HG03060 (cell line): ENCODE measurements around the gene ABCD4.

ENCODE experiments used
- ATAC-seq: cut with Tn5 transposase; IDR thresholded peaks from one replicate; pipeline ENCODE4 v1.9.1; 2021; ENCODE audit warnings: low read depth, moderate number of reproducible peaks; ENCODE audit not compliant: unreplicated experiment

Gene ABCD4

DNA sequence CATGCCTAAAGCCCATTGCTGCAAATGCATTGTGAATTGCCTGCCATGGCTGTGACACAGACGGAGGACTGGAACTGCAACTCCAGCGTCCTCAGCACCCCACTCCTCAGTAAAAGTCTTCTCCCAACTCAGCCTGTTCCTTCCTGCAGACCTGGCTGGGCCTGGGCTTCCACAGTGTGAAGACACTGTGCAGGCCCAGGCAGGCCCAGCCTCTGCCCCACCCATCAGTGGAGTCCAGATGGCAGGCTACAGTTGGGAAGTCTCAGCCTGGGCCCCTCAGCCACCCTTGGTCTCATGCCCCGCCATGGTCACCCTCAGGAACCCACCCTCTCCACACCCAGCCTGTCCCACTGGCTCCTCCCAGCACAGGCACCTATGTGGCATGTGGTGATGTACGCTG lies 41.4 kb downstream of the ABCD4 start:
- ATAC-seq, result no peak

DNA sequence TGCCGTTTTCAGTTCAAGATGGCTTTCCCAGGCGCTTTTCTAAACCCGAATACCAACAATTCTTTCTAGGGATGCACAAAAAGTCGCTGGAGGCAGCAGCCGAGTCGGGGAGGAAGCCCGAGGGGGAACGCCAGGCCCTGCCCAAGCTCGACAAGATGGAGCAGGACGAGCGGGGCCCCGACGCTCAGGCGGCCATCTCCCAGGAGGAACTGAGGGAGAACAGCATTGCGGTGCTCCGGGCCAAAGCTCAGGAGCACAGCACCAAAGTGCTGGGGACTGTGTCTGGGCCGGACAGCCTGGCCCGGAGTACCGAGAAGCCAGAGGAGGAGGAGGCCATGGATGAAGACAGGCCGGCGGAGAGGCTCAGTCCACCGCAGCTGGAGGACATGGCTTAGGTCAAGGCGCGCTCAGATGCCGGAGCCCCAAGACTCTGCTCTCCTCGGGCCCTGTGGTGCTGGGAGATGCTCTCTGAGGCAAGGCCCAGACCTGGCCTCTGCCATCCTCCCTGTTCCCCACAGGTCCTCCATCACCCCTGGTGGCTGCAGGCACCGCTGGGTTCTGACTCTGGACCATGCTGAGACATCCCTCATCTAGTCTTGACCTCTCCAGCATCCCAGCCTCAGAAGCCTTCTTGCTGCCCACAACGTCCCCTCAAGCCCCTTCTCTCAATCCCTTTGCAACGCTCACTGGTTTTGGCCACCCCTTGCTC lies 42.1 kb downstream of the ABCD4 start:
- ATAC-seq, result no peak

DNA sequence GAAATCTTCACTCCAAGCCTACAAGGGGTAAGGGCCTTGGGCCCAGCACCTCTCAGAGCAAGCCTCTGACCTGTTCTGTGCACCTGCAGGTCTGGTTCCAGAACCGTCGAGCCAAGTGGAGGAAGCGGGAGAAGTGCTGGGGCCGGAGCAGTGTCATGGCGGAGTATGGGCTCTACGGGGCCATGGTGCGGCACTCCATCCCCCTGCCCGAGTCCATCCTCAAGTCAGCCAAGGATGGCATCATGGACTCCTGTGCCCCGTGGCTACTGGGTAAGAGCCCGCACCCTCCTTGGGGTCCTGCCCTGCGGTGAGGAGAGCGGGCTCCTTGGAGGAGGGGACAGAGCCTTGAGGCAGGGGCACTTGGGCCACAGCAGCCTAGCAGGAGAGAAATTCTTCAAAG lies 43.2 kb downstream of the ABCD4 start:
- ATAC-seq, result no peak

DNA sequence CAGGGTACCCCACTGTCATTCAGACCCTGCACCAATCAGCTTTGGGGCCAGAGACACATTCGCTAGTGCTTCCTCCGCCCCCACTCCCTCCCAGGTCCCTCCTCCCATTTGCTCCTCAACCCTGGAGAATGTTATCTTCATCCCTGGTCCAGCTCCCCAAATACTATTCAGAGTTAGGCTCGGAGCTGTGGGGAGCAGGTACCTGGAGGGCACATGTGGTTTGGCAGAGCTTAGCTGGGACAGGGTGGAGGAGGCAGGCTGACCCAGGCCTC lies 44.0 kb downstream of the ABCD4 start:
- ATAC-seq, result no peak

DNA sequence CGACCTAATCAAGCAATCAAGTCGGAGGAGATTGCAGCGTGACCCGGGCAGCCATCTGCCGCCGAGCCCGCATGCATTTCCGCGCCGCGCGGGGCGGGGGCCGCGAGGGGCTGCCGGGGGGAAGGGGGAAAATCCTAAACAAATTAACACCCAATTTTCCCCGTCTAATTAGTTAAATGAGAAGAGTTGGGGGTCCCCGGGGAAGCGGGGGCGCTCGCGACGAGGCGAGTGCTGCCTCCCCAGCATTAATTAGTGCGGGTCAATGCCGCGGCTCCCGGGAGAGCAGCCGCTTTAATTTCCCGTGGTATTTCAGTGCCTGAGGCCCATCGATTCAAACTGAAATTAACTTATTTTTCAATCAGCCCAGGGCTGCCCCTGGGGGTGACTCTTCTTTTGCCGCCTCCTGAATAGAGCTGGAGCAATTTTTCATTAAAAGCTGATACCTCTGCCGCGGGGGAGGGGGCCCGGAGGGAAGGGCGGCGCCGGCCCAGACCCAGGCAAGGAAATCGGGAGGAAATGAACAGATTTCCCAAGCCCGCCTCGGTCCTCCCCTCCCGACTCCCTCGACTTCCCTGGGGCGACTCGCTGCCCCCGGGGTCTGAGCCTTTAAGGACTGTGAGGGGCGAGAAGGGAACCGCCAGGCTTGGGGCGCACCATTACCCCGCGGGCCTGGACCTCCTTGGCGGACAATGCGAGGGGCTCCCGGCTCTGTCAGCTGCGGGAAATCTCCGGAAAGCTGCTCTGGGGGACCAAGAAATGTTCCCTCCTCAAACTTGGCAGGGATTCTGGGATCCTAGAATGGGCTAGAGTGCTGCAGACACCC lies 44.6 kb downstream of the ABCD4 start:
- no peak for ATAC-seq

DNA sequence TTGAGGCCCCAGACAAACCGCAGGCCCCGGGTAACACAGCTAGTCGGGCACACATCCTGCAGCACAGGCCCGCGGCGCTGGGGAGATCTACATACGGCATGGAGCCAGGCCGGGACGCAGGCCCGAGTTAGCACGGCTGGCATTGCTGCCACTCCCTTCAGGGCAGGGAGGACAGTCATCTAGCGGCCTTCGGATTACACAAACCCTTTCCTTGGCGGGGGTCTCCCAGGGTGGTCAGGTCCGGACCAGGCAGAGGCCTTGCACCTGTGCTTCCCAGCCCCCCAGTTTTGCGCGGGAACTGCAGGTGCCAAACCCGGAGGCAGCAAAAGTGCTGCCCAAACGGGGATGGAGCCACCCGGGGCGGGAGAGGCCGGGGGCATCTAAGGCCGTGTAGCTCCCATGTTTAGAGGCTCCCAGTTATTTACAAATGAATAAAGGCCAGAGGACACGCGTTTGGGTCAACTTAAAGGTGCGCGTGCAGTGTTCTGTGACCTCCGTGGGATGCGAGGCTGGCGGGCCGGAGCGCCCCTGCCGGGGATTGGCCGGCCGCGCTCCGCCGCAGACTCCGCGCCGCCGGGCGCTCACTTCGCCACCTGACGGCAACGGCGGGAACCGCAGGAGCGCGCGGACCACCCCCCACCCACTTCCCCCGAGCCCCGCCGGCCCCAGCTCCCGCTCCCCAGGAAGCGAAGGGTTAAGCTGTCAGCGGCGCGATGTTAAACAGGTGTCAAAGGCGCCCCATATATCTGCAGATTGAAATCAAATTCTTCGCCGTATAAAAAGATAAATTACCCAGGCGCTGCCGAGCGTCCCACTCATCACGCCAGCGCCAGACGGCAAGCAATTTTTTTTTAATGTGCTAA lies 45.4 kb downstream of the ABCD4 start:
- ATAC-seq, result no peak

DNA sequence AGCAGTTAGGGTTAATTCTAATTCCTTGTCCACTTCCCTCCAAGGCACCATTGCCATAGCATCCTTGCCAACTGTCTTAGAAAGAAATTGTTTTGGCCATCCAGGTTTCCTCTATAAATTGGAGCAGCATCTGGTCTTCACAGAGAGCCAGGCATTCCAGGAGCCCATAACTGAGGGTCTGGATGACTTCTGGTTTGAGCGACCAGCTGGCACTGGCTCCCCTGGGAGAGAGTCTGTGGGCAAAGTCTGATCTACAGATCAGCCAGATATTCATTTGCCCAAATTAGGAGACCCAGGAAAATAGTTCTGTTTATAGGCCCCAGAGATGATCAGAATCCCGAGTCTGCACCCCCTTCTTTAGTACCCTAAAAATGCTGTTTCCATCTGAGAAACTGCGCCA lies 47.5 kb downstream of the ABCD4 start:
- ATAC-seq, result no peak

DNA sequence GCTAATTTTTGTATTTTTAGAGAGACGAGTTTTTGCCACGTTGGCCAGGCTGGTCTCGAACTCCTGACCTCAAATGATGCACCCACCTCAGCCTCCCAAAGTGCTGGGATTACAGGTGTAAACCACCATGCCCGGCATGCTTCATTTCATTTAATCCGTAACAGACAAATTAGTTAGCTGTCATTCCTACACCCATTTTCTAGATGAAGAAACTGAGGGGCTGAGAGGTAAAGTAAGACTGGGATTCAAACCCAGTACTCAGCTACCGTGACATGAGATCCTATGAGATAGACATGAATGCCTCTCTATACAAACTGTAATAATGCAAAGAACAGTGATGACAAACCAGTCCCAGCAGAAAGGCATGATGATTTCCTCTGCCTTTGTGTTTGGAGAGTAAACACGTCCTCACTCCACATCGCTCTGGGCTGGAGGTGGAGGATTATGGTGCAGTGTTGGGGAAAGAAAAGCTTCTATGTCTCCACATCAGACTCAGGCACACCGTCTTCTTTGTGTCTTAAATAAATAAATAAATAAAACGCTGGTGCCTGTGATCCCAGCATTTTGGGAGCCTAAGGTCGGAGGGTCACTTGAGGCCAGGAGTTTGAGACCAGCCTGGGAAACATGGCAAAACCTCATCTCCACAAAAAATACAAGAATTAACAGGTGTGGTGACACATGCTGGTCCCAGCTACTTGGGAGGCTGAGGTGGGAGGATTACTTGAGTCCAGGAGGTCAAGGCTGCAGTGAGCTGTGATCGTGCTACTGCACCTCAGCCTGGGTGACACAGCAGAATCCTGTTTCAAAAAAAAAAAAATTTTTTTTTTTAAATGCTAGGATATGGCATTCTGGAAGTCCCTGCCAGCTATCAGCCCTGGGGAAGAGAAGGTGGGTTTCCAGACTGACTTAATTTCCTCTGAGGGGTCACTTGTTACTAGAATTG lies 53.0 kb downstream of the ABCD4 start:
- no peak for ATAC-seq

DNA sequence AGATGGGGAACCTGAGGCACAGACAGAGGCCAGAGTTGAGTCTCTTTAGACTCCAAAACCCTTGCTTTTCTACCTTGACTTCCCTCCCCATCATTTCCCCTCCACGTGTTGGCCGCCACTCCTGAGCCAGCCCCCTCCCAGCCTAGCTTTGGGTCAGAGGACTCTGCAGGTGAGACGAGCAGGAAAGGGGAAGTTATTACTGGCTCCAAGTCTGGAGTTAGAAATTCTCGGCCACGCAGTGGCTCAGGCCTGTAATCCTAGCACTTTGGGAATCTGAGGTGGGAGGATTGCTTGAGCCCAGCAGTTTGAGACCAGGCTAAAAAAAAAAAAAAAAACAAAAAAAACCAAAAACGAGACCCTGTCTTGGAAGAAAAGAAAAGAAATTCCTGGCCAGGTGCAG lies 54.7 kb downstream of the ABCD4 start:
- no peak for ATAC-seq

DNA sequence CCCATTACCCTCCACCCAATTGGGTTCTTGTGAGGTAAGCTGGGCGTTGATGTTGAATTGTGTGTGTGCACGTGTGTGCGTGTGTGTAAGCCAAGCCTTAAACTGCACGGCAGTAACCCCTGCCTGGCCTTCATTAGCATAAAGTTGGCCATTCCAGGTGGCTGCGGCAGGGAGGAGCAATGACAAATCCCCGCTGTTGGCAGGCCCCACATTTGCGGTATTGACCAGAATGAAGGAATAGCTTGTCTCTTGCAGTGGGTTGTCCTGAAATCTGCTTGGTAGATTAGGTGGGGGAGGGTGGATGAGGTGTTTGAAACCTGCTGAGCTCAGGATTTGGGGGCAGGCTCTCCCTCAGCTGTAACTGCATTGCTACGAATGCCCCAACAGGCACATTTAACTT lies 56.2 kb downstream of the ABCD4 start:
- no peak for ATAC-seq

DNA sequence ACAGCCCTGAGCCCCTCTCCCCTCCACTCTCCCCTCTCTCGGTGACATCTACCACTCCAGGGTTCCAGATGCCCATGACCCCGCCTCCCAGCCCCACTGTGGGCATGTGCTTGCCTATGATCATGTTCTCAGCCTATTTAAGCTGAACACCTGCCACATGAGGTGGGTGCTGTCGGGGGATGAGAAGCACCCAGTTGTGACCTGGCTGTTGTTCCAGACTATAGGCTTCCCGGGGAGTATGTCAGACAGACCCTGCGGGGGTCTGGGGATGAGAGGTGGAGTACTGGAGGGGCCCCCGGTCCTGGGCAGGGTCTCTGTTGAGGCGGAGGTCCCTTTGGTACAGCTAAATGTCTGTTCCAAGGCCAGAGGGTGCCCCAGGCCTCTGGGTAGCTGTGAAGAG lies 57.4 kb downstream of the ABCD4 start:
- no peak for ATAC-seq

DNA sequence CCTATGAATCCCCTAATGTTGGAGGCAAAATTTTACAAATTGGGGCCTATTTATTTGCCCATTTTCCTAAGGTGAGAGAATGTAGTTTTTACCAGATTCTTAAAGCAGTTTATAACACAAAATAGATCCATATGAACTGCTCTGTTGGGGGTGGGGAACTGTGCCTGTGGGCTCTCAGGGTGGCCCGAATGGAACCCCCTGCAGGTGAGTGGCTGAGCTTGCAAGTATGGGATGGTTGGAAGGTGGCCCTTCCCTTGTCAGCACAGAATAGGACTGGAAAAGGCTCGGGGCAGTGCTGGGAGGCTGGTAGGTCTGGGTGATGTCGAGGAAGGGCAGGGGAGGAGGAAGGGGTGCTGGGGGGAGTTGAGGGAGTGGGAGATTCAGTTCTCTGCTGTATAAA lies 58.6 kb downstream of the ABCD4 start:
- ATAC-seq, result no peak

DNA sequence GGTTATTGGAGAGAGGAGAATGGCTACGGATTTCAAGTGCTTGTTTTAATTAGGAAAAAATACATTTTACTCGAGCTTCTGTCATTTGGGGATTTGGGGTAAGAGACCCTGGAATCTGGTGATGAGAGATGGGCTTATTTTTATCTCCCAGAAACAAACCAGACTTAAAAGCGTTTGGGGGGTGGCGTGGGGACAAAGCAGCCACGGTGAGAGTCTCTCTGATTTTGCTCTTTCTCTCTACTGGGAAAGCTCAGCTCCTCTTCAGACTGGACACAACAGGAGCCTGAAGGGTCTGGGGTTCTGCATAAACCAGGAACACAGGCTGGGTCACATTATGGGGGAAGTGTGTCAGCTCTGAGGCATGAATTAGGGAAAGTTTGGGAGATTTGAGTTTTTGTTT lies 59.7 kb downstream of the ABCD4 start:
- no peak for ATAC-seq

DNA sequence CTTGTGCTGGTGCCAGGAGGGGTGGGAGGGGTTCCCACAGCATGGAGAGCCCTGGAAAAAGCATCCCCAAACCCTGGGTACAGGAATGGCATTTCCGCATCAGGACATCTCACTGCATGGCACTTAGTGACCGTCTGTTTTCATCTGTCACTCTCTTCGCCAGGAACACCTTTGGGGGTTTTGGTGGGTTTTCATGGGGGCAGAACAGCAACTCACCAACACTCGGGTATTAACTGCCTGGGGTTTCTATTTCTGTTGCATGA lies 60.0 kb downstream of the ABCD4 start:
- no peak for ATAC-seq

DNA sequence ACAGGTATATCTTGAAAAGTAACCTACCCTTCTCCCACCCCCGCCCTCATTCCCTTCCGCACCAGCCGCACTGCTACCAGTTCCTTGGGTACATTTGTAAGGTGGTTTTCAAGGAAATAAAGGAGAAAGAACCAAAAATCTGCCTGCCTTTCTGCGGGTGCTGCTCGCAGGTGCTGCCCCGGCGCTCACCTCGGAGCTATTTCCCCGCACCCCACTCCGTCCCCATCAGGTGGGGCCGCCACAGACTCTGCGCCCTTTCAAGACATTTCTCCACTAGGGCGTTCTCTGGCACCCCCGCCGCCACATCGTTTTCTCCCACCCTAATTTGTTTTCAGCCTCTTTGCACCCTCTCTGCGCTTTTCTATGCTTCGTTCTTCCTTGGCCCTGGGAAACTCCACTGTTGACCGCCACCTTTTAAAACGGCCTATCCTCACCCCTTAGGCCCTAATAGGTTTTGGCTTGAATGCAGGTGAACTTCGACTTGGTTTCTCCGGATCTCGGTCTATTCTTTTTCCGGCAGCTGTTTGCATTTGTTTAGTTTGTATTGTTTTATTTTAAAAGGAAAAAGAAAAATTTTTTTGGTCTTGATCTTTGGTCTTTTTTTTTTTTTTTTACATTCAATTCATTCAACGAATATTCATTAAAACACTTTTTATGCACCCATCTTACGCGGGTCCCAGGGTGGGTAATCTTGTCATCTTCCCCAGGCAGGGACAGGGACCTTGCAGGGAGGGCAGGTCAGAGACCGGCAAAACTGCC lies 60.5 kb downstream of the ABCD4 start:
- ATAC-seq, result no peak

DNA sequence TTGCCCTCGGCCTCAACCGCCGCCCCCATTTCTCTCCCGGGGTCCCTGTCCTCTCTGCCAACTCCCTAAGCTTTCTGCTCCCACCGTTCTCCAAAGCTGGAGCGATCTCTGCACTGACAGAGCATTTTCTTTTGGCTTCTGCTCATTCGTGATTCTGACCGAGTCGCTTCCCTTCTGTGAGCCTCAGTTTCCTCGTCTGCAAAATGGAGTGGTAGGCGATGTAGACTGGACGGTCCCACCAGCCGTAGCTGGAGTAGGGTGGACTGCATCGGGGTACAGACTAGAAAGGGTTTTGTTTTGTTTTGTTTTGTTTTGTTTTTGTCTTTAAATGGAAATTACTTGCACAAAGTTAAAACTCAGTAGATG lies 61.1 kb downstream of the ABCD4 start:
- no peak for ATAC-seq

DNA sequence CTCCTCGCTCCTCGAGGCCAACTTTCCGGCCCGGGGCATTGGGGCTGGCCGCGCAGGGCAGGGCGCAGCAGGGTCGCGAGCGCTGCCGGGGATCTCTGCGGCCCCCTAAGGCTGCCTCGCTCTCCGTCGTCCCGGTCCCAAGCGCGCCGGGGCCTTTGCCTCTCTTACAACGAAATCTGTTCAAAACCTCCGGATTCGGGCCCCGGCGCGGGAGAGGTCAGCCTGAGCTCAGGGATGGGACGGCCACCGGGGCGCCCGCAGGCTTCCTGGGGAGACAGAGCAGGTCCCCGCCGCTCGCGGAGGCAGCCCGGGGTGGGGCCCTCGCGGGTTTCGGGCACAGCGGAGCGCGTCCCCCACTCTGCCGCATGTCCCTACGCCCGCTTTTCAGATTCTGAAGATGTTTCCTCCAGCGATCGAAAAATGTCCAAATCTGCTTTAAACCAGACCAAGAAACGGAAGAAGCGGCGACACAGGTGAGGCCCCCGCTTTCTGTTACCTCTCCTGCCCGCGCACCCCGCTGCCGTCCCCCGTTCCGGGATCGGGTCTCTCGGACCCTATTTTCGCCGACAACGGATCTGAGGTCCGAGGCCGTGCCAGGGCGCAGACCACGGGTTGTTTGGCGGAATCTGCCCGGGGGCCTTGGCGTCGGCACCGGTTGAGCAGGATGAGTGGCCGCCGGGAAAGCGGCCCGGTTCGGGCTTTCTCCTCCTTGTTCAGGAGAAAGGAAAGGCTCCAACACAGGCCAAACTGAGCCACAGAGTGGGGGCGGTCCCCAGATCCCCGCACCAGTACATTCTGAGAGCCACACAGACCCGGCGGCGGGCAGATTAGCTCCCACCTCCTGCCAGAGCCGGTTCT lies 61.7 kb downstream of the ABCD4 start:
- ATAC-seq, result no peak

DNA sequence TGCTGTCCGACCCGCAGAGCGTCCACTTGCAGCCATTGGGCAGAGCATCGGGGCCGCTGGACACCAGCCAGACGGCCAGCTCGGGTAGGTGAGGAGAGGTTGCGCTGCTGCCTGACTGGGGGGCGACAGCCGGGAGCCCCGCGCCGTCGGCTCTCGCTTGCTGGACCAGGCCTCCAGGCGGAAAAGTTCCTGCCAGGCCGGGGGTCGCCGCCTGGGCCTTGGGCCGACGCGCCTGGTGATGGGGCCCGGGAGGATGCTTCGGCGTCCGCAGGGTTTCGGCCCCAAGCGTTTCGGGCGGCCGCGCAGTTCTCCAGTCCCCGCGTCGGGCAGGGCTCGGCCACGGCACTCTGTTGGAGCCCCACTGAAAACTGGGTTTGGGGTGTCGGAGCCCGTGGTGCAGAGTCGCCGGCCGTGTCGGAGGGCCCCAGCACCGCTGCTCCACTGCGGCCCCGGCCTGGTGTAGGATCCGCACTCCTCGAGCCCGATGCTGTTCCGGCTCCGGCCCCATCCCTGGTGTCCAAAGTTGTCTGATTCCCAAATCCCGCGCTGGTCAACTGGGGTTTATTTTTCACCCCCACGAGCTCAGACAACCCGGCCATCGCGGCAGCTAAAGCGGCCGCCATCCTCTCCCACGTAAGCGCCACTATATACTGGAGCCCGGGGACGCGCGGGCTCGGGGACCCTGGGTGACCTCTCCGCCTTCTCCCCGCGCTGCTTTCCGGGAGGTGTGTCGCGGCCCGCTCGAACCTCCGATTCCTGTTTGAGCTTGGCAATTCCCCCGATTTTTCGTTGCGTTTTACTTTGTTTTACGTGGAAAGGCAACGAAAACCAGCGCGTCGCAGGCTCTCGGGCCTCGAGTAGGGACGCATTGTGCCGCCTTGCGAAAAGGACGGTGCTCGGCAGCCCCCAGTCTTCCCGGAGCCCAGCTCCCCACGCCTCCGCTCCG lies 62.6 kb downstream of the ABCD4 start:
- no peak for ATAC-seq
